Measurements from ENCODE around the gene XCR1.
"Not testable (repeated sequence)": the region's sequence is repeated elsewhere in the genome, so short reads cannot be mapped to it uniquely, and the experiment has no call there.

XCR1 gene

GRCh38 chr3:46038071-46038470 is 10.8 kb upstream of the XCR1 start:
- not testable (repeated sequence) for DNase-seq

- DNase-seq: no peak
Measured at GRCh38 chr3:46036191-46036590, 8.9 kb upstream of the XCR1 start.

GRCh38 chr3:46031747-46032146 is 4.5 kb upstream of the XCR1 start:
- DNase-seq: no peak

- no peak for DNase-seq
Measured at GRCh38 chr3:46031269-46031668, 4.0 kb upstream of the XCR1 start.

- DNase-seq: no peak
Measured at GRCh38 chr3:46030626-46031025, 3.3 kb upstream of the XCR1 start.

GRCh38 chr3:46029953-46030543 is 2.8 kb upstream of the XCR1 start:
- peak; percentile 46 to 59 for DNase-seq

GRCh38 chr3:46027736-46028397 is 584 bp upstream of the XCR1 start:
- no peak for DNase-seq

GRCh38 chr3:46025139-46025538 is 2.1 kb downstream of the XCR1 start:
- no peak for DNase-seq

GRCh38 chr3:46024131-46024530 is 3.2 kb downstream of the XCR1 start:
- DNase-seq: peak in 1 of 2 donors; percentile 37

- DNase-seq: no peak
Measured at GRCh38 chr3:46022909-46023785, 4.1 kb downstream of the XCR1 start.

- no peak for DNase-seq
Measured at GRCh38 chr3:46021516-46021915, 5.8 kb downstream of the XCR1 start.

GRCh38 chr3:46020766-46021510 is 6.3 kb downstream of the XCR1 start:
- no peak for DNase-seq

- DNase-seq: peak; percentile 21 to 50
Measured at GRCh38 chr3:46019707-46020106, 7.6 kb downstream of the XCR1 start.

GRCh38 chr3:46017720-46018119 is 9.6 kb downstream of the XCR1 start:
- DNase-seq: peak; percentile 95 to 99

GRCh38 chr3:46013316-46014094 is 13.8 kb downstream of the XCR1 start:
- DNase-seq: peak in 1 of 2 donors; percentile 35

- no peak for DNase-seq
Measured at GRCh38 chr3:46012246-46012645, 15.0 kb downstream of the XCR1 start.

GRCh38 chr3:46010519-46011113 is 16.7 kb downstream of the XCR1 start:
- DNase-seq: no peak

- no peak for DNase-seq
Measured at GRCh38 chr3:46008058-46008457, 19.2 kb downstream of the XCR1 start.

- DNase-seq: no peak
Measured at GRCh38 chr3:46007280-46007679, 20.0 kb downstream of the XCR1 start.

- DNase-seq: peak in 1 of 2 donors; percentile 29
Measured at GRCh38 chr3:46006238-46007032, 20.8 kb downstream of the XCR1 start.

- not testable (repeated sequence) for DNase-seq
Measured at GRCh38 chr3:46003706-46004105, 23.6 kb downstream of the XCR1 start.
